ENCODE results near the gene STIM2.
"Not testable (repeated sequence)": the region's sequence is repeated elsewhere in the genome, so short reads cannot be mapped to it uniquely, and the experiment has no call there.

GRCh38 chr4:26827336-26827735 lies 33.3 kb upstream of the STIM2 start:
- not testable (repeated sequence) for TF ChIP-seq CTCF (IDR thresholded peaks at IDR 0.05; ENCODE audit: low read length); EZH2 (IDR thresholded peaks at IDR 0.05; ENCODE audit: borderline replicate concordance, low read length)

All from OCI-LY1 (cell line).